BJ (cell line): ENCODE data around the gene DCST2. TPM values are rescaled to one million over a fixed set of nuclear protein-coding genes. Genes with fewer than 3 reads are reported as not detected.

Experiments used
- CTCF ChIA-PET: fragments of 350-600 bp; formaldehyde crosslinking; extraction: SDS; loops from one replicate; lab custom pipeline; 2021; ENCODE audit warnings: antibody characterized with exemption, inconsistent platforms; lab: Yijun Ruan, JAX
- POLR2A ChIA-PET: fragments of 300-600 bp; sonication (Branson Sonifier 250); formaldehyde crosslinking; extraction: SDS; loops from one replicate; lab custom pipeline; 2021; ENCODE audit warnings: antibody characterized with exemption; lab: Charles Lee
- DNase-seq: peaks from one replicate; pipeline ENCODE4 v3.0.0-alpha.2; 2011; ENCODE audit warnings: low read depth
- H3K27me3 ChIP-seq: 2 replicates; pipeline ENCODE4 v1.6.0; 2011; ENCODE audit warnings: low read length; ENCODE audit not compliant: control insufficient read depth, insufficient read depth
- H3K36me3 ChIP-seq: 2 replicates; pipeline ENCODE4 v1.5.1; 2011; ENCODE audit warnings: low read length; ENCODE audit not compliant: control insufficient read depth, insufficient read depth
- H3K4me3 ChIP-seq: 2 replicates; pipeline ENCODE4 v1.5.1; 2011; ENCODE audit warnings: low read depth, mild to moderate bottlenecking, control low read depth, low read length
- polyA plus RNA-seq: library from polyadenylated mRNA; depleted of rRNA; stranded (reverse); fragments of >200 nt; gene quantifications from 2 replicates; pipeline ENCODE4 v1.2.3, GENCODE V29; 2011
- TF ChIP-seq, protein P1 (sequence below): IDR thresholded peaks from 2 replicates; pipeline ENCODE4 v1.5.1; 2011; ENCODE audit warnings: low read depth, mild to moderate bottlenecking, control low read depth, inconsistent platforms, low read length, moderate library complexity; ENCODE audit not compliant: insufficient read depth

DCST2 gene
- polyA plus RNA-seq, 1 experiment: 0.38 TPM

DNA sequence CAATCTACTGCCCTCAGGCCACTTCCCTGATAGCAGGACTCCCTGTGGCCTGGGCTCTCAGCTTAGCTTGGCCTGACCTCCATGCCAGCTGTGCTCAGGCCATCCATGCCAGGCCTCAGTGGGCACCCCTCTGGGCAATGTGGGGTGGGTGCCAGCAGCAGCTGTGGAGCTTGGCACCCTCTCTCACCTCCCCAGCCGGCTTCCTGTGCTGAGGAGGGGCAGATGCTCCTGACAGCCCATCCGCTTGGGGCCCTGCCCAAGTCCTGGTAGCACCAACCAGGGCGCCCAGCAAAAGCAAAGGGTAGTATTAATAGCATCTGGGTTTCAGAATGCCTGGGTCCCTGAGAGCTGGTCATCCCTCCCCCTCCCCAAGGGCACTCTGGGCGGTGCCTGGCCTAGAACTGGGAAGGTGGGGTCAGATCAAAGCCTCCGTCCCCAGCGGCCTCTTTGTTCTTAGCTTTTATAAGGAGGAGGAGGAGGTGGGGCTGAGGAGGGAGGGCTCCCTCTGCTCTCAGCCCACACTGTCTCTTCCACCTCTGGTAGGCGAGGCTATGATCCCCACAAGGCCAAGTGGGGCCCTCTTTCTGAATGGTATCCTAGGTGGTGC is 36.1 kb upstream of the DCST2 start:
- ChIA-PET CTCF (interaction anchor here (1.4 to 17.0 kb wide), 3 partner anchors 8 to 25 kb away, joined by 4 to 147 read pairs (median 26); no protein-coding TSS in a partner anchor), POLR2A (no interaction called here)
- DNase-seq: no peak
- TF ChIP-seq, protein P1, sequence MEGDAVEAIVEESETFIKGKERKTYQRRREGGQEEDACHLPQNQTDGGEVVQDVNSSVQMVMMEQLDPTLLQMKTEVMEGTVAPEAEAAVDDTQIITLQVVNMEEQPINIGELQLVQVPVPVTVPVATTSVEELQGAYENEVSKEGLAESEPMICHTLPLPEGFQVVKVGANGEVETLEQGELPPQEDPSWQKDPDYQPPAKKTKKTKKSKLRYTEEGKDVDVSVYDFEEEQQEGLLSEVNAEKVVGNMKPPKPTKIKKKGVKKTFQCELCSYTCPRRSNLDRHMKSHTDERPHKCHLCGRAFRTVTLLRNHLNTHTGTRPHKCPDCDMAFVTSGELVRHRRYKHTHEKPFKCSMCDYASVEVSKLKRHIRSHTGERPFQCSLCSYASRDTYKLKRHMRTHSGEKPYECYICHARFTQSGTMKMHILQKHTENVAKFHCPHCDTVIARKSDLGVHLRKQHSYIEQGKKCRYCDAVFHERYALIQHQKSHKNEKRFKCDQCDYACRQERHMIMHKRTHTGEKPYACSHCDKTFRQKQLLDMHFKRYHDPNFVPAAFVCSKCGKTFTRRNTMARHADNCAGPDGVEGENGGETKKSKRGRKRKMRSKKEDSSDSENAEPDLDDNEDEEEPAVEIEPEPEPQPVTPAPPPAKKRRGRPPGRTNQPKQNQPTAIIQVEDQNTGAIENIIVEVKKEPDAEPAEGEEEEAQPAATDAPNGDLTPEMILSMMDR: no peak
- Histone ChIP-seq H3K36me3 (peaks cover 11% of the 10 kb centered on the region), H3K27me3 (no peaks in the 10 kb centered on the region), H3K4me3 (no peak overlapping the region)

DNA sequence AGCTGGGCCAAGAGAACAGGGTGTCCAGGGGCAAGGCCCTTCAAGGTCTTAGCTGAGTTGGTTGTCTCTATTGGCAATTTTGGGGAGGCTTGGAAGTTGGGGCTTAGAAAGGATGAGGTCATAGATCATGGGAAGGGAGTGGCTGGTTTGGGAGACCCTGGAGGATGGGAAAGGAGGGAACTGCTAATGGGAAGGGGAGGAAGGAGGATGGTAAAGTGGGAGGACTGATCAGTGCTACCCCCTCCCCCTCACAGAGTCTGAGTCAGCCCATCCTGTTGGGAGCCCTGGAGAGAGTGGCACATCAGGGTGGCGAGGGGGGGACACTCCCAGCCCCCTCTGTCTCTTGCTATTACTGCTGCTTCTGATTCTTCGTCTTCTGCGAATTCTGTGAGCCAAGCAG is 35.0 kb upstream of the DCST2 start:
- H3K27me3 ChIP-seq: no peaks in the 10 kb centered on the region
- TF ChIP-seq, protein P1: no peak
- no peak overlapping the region for H3K4me3 ChIP-seq
- ChIA-PET CTCF (interaction anchor here (17.0 kb wide), 1 partner anchor 16 kb away, joined by 147 read pairs; no protein-coding TSS in a partner anchor), POLR2A (no interaction called here)
- peaks cover 11% of the 10 kb centered on the region for H3K36me3 ChIP-seq
- DNase-seq: no peak

DNA sequence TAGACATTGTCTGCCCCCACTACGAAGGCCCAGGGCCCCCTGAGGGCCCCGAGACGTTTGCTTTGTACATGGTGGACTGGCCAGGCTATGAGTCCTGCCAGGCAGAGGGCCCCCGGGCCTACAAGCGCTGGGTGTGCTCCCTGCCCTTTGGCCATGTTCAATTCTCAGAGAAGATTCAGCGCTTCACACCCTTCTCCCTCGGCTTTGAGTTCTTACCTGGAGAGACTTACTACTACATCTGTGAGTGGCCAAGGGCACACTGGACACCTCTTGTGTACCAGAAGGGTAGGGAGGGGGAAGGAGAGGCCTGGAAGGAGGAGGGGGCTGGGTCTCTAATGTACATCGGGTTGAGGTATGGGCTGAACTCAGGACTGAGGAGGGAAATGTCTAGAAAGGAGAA is 33.2 kb upstream of the DCST2 start:
- peaks cover 11% of the 10 kb centered on the region for H3K36me3 ChIP-seq
- POLR2A ChIA-PET: no interaction called here
- no peaks in the 10 kb centered on the region for H3K27me3 ChIP-seq
- TF ChIP-seq, protein P1: no peak
- no peak overlapping the region for H3K4me3 ChIP-seq
- CTCF ChIA-PET: interaction anchor here (0.6 to 17.0 kb wide), 3 partner anchors 15 to 105 kb away, joined by 3 to 147 read pairs (median 18); partner anchors contain the start of genes ADAM15 and PYGO2
- no peak for DNase-seq

DNA sequence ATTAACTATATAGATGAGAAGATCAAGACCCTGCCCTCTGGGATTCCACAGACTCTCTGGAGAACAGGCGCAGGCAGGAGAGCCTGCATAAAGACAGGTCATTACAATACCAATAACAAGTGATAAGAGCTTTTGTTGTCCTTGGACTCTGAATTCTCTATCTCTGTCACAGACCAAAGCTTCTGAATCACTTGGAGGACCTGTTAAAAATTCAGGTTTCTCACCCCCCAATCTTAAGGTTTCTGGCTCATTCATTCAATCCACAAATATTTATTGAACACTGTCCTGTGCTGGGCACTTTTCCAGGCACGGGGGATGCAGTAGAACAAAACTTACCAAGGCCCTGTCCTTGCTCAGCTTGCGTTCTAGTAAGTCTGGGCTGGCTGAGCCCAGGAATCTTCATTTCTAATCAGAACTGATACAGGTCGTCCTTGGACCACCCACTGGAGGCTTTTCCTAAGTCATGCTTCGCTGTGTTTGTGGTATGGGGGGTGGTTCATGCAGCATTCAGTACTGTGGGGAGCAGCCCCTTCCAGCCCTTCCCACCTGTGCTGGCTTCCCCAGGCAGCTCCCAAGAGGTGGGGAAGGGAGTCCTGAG is 31.4 kb upstream of the DCST2 start:
- ChIA-PET CTCF (interaction anchor here (1.0 to 17.0 kb wide), 9 partner anchors 10 to 108 kb away, joined by 3 to 168 read pairs (median 6); partner anchors contain the start of genes ADAM15 and KRTCAP2), POLR2A (interaction anchor here (0.9 kb wide), 1 partner anchor 14 kb away, joined by 4 read pairs; the partner anchor contains the start of gene ADAM15)
- no peak overlapping the region for H3K4me3 ChIP-seq
- H3K36me3 ChIP-seq: peaks cover 12% of the 10 kb centered on the region
- no peak for DNase-seq
- TF ChIP-seq, protein P1: no peak
- no peaks in the 10 kb centered on the region for H3K27me3 ChIP-seq
